GM18511 (cell line): Measurements from ENCODE around the gene RUNDC3A.
"Not testable (repeated sequence)": the region's sequence is repeated elsewhere in the genome, so short reads cannot be mapped to it uniquely, and the experiment has no call there.

Source experiments
- ATAC-seq: cut with Tn5 transposase; IDR thresholded peaks from one replicate; pipeline ENCODE4 v1.9.1; 2021; ENCODE audit warnings: mild to moderate bottlenecking, moderate library complexity; ENCODE audit not compliant: unreplicated experiment

The RUNDC3A gene

GRCh38 chr17:44318077-44318892 lies 9.9 kb downstream of the RUNDC3A start:
- no peak for ATAC-seq

GRCh38 chr17:44320066-44320465 lies 11.7 kb downstream of the RUNDC3A start:
- no peak for ATAC-seq

DNA sequence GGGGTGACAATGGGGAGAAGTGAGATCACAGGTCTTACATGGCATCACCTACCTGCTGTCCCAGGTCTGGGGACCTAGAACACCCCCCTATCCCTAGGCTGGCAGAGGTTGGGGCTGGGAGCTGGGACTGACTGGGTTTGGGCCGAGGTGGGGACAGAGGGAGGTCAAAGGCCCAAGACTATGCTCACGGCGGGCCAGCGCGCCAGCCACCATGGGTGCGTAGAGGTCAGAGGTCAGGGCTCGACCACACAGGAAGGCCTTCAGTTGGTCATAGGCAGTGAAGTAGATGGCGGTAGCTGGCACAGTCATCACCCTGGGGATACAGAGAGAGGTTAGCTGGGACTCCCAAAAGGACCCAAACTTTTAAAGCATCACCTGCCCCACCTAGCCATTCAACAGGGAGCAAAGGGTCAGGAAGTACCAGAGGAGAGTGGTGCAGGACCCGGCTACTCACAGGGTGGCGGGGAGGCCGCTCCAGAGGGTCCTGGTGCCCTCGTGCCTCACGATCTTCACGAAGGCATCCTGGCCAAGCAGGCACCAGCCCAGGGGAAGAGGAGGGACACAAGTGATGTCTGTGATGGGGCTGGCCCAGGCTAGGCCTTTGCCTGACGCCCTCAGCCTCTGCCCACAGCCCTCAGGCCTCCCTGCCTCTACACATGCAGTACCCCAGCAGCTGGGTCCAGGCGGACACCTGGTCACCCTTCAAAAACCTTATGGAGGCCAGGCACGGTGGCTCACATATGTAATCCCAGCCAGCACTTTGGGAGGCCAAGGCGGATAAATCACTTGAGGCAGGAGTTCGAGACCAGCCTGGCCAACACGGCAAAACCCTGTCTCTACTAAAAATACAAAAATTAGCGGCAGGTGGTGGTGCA lies 13.1 kb downstream of the RUNDC3A start:
- ATAC-seq: no peak

DNA sequence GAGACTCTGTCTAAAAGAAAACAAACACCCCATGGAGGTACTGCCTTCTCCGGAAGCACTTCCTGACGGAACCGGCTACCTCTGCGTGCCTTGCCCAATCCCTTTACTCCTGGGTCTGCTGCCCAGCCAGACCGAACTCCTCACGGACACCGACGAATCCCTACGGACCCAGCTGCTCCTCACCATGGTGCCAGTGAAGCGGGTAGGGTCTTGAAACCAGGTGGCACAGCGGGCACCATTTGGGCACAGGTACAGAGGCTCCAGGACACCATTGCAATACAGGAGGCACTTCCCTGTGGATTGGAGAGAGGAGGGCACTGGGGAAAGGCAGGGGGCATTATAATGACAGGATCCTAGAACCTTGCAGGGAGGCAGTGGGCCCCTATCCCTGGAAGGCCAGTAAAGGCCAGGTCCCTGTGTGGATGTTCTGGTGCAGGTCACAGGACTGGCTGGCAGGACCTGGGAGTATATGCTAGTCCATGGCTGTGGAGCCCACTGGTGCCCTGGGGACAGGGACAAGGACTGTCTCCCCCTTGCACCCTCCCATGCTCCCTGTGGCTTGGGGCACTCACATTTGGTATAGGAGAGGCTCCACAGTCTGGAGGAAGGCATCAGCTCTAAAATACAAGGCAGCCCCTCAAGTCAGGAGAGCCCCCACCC lies 14.0 kb downstream of the RUNDC3A start:
- ATAC-seq: no peak

DNA sequence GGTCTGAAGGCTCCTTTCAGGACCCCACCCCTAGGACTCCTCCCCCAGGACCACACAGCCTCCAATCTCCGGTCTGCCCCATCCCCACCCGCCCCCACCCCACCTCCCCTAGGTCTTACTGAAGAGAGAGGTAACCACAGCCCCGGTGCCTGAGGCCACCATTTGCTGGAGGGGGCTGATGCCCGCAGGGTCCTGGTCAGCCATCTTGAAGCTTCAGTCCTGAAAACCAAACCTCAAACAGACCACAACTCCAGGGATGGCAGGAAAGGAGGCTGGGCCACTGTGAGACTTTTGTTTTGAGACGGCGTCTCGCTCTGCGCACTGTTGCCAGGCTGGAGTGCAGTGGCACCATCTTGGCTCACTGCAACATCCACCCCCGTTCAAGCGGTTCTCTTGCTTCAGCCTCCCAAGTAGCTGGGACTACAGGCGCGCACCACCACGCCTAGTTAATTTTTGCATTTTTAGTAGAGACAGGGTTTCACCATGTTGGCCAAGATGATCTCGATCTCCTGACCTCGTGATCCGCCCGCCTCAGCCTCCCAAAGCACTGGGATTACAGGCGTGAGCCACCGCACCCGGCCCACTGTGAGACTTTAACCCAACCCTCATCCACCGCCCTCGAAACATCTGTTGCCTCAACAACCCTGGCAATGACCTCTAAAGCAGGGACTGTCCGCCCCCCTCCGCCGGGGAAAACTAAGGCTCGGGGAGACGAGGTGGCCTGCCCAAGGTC lies 15.1 kb downstream of the RUNDC3A start:
- no peak for ATAC-seq

DNA sequence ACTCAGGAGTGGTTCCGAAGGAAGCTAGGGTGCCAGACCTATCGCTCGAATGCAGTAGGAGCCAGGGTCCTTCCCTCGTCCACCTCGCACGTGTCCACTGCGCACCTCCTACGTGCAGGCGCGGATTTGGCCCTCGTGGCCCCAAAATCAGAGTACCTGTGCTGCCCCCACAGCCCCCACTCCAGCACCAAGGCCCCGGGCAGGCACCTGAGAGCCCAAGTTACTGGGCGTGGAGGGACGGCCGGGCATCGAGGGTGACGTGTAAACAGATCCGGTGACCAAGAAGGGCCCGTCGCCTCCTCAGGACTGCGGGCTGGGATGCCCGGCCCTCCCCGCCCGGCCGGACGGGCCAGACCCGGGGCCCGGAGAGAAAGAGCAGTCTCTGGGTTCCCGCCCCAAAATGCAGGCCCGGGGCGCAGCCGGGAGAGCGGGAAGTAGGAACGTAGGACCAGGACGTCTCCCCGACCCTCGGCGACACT lies 15.7 kb downstream of the RUNDC3A start:
- ATAC-seq: no peak

DNA sequence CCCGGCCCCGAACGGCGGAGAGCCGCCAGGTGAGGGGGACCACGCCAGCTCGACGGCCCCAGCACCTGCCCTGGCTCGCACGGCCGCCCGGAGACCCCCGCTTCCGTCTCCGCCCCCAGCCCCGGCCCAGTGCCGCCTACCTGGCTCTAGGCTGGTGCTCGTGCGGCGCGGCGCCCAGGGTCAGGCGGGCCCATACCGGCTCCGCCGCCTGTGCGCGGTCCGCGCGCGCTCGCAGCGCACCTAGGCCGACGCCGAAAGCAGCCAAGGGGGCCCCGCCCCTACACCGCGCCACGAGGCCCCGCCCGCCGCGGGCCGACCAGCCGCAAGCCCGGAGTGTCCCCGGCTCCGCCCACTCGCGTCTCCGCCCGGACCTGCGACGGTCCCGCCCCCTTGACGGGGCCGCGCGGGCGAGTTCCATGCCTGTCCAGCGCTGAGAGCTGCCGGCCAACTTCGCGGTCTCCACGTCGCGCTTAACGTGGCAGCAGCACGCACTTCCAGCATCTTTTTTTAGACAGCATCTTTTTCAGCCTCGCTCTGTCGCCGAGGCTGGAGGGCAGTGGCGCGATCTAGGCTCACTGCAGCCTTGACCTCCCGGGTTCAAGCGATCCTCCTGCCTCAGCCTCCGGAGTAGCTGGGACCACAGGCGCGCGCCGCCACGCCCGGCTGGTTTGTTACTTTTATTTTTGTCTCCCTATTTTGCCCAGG lies 16.3 kb downstream of the RUNDC3A start, which contains the start of gene SLC25A39:
SLC25A39 (minus strand) TSS at position 253 of the 705 bp plus-strand sequence. CDS start 1,261 bp downstream, outside the sequence.
- ATAC-seq: peak; percentile 68

DNA sequence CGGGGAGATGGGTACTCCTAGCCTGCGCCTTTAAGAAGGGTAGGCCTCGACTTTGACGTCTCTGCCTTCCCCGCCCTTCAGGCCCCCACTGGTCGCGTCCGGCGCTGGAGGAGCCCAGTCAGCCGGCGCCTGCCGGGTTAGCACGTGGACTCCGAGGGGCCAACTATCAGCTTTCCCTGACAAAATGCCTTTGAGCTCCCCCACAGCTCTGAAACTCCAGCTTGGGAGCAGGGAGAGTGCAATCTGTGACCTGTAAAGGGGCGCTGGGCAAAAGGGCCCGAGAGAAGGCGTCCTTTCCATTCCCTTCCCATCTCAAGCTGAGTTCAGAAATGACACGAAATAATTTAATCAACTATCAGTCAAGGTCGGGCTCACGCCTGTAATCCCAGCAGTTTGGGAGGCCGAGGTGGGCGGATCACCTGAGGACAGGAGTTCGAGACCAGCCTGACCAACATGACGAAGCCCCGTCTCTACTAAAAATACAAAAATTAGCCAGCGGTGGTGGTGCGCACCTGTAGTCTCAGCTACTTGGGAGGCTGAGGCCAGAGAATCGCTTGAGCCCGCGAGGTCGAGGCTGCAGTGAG lies 18.6 kb downstream of the RUNDC3A start:
- peak; percentile 42 for ATAC-seq

GRCh38 chr17:44327715-44328449 lies 19.5 kb downstream of the RUNDC3A start:
- ATAC-seq: no peak

DNA sequence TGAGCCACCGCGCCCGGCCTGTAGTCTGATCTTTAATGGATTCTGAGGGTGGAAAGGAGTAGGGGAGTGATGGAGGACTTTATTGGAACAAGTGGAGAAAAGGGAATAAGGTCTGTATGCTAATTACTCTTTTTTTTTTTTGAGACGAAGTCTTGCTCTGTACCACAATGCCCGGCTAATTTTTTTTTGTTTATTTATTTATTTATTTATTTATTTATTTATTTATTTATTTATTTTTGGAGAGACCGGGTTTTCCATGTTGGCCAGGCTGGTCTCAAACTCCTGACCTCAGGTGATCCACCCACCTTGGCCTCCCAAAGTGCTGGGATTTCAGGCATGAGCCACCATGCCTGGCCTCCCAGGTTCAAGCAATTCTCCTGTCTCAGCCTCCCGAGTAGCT lies 21.1 kb downstream of the RUNDC3A start:
- ATAC-seq: not testable (repeated sequence)

DNA sequence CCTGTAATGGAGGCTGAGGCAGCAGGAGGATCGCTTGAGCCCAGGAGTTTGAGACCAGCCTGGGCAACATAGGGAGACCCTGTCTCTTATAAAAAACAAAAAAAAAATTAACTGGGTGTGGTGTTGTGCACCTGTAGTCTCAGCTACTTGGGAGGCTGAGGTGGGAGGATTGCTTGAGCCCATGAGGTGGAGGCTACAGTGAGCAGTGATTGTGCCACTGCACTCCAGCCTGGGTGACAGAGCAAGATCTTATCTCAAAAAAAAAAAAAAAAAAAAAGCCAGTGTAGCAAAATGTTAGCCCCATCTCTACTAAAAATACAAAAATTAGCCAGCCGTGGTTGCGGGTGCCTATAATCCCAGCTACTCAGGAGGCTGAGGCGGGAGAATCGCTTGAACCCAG lies 21.9 kb downstream of the RUNDC3A start:
- ATAC-seq: not testable (repeated sequence)

- ATAC-seq: no peak
Observed at GRCh38 chr17:44331249-44331760, 22.9 kb downstream of the RUNDC3A start.

DNA sequence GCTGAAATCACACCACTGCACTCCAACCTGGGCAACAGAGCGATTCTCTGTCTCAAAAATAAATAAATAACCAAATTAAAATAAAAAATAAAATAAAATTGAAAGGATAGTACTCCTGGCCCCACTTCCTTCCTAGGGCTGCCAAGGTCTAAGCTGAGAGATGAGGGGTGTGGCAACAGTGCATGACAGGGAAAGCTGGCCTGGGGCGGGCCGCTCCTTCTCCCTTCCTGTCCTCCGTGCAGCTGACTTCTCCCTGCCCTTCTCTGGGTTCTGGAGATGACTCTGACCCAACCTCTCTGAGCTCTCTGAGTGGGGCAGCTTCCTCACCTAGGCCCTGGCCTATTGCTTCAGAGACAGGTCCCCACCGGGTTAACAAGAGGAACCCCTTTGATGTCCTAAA lies 25.0 kb downstream of the RUNDC3A start:
- no peak for ATAC-seq

DNA sequence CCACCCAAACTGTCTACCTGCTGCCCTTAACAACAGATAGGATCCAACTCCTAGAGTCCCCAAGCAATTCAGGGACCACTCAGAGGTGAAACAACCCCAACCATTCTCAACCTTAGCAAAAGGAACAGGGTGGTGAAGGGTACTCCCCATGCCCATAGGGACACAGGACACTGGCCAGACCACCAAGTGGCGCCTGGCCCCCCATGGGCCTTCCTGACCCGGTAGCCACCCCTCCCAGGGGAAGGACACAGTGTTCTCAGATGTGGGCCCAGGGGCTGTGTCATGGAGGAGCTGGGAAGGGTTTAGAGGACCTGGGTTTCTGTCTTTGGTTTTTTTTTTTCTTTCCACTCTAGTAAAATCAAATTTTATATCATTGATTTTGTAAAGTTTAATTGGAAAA lies 25.9 kb downstream of the RUNDC3A start:
- no peak for ATAC-seq

DNA sequence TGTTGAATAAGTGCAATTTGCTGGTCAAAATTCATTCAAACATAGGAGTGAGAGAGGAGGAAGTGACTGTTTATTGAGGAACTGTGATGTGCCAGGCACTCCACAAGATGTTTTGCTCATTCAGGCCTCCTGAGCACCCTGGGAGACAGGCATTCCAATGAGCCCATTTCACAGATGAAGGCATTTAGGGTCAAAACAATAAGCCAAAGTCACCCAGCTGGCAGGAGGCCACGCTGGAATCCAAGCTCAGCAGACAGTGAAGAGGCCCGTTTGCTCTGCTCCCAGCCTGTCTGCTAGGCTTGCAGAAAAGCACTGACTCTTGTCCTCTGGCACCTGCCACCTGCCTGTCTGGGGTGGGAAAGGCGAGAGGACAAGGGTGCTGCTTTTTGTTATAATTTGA lies 26.3 kb downstream of the RUNDC3A start:
- ATAC-seq: no peak

DNA sequence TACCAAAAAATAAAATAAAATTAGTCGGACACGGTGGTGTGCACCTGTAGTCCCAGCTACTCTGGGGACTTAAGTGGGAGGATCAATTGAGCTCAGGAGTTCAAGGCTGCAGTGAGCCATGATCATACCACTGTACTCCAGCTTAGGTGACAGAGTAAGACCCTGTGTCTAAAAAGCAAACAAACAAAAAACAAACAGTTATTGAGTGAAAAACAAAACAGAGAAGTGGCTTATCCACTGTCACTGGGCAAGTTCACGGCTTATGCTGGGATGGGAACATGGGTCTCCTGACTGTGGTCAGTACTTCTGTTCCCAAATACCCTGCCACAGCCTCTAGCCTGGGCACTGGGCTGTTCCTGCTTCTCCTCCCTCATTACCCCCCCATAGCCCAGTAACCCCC lies 27.2 kb downstream of the RUNDC3A start:
- ATAC-seq: no peak

DNA sequence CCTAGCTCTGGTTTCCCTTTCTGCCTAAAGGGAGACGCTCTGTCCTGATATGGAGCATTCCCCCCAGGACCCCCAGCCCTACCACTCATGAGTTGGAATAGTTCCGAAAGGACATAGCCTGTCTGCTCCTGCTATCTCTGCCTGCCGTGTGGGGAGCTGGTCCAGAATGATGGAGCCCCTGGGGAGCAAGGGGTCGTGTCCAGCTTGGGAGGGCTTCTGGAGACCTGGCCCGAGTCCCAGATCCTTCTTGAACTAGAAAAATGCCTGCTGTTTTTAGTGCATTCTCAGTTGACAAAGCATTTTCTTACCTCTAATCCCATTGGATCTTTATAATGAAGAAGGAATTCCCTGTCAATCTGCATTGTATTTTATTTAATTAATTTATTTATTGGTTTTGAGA lies 27.6 kb downstream of the RUNDC3A start:
- ATAC-seq: no peak

DNA sequence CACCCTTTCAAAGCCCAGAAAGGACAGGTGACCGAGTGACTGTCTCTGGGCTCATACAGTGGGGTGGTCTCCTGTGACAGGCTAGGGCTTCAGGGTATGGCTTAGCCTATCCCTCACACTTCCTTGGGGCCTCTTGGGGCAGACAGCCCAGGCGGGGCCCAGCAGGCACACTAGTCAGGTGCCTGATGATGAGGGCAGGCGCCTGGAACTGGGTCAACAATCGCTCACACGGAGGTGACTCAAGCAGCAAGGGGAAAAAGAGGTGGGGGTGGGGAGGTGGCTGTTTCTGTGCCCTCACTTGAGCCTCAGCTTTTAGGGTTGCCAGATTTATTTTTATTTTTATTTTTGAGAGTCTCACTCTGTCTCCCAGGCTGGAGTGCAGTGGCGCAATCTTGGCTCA lies 30.3 kb downstream of the RUNDC3A start:
- ATAC-seq: no peak

DNA sequence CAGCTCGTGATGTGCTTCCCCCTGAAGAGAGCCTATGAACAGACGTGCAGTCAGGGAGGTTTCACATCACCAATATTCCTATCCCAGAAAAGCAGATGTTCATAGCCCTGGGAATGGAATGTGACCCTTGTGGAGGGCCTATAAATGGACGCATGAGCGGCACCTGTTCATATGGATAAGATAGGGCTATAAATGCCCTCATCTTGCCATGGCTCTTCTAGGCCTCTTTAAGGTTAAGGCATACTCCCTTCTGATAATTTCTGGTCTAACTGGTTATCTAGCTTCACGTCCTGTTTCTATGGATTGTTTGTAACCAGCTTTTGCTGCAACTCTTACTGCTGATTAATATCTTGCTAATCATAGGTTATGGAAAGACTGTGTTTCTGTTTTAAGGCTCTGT lies 32.2 kb downstream of the RUNDC3A start:
- not testable (repeated sequence) for ATAC-seq
